Activated T-cell treated with anti-CD3 and anti-CD28 coated beads, Interleukin-2, amount 50 U/mL, for 72 hours (primary cell): ENCODE measurements around the gene MAP3K4. TPM values are rescaled to one million over a fixed set of nuclear protein-coding genes. Genes with fewer than 3 reads are reported as not detected.

Experiments used
- ATAC-seq, 2 donors: fragments of 150-1000 bp; cut with Tn5 transposase; replicated peaks in 1 of 2; 2 replicates each; pipeline ENCODE4 v1.10.0; 2021; ENCODE audit warnings: moderate library complexity in 2 of 2, mild to moderate bottlenecking in 1 of 2
- DNase-seq, 2 donors: peaks; one replicate each; pipeline ENCODE4 v3.0.0; 2021 to 2022; ENCODE audit warnings: mixed read lengths in 1 of 2
- H3K27ac Mint-ChIP-seq: one replicate; pipeline ENCODE4 v1.8.0; 2022; ENCODE audit warnings: mild to moderate bottlenecking, moderate library complexity, mixed read lengths
- H3K27me3 Mint-ChIP-seq: one replicate; pipeline ENCODE4 v1.8.0; 2022; ENCODE audit warnings: low read depth, mixed read lengths
- H3K36me3 Mint-ChIP-seq, 2 donors: one replicate each; pipeline ENCODE4 v1.8.0; 2022; ENCODE audit warnings: mixed read lengths in 2 of 2, mild to moderate bottlenecking in 1 of 2; ENCODE audit not compliant: insufficient read depth in 2 of 2
- H3K4me1 Mint-ChIP-seq: one replicate; pipeline ENCODE4 v1.8.0; 2022; ENCODE audit warnings: low read depth, mixed read lengths
- H3K4me3 Mint-ChIP-seq, 2 donors: one replicate each; pipeline ENCODE4 v1.8.0; 2022; ENCODE audit warnings: mild to moderate bottlenecking in 2 of 2, mixed read lengths in 2 of 2, moderate library complexity in 2 of 2
- H3K9me3 Mint-ChIP-seq, 2 donors: one replicate each; pipeline ENCODE4 v1.8.0; 2022; ENCODE audit warnings: mixed read lengths in 2 of 2
- total RNA-seq, 2 donors: library from RNA; stranded (reverse); gene quantifications; one replicate each; pipeline ENCODE4 v1.2.3, GENCODE V29; 2022

The MAP3K4 gene
- total RNA-seq, 2 donors from 2014 or later, result 47.3 to 50.9 TPM

DNA sequence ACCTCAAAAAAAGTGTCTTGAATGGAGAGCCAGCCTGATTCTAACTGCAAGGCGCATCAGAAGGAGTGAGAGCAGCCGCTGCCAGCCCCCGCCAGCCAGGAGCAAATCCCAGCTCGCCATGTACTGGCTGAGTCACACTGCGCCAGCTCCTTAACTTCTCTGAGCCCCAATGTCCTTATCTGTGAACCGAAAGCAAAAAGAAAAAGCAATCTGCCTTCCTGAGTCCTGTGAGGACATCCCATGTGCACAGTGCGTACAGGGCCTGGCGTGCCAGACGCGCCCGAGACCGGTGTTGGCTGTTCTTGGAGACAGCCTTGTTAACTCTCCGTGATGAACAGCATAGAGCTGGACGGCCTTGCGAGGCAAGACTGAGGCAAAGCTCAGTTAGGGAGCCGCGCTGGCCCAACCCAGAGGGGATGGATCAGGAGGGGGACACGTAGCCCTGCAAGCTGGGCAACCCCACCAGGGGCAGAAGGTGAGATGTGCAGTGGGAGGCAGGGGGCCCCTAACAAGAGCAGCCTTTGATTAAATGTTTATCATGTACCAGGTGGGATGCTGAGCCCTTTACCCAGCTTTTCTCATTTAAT, 159.6 kb downstream of the MAP3K4 start:
- H3K27me3 Mint-ChIP-seq, result no peaks in the 10 kb centered on the region
- no peaks in the 10 kb centered on the region for H3K4me1 Mint-ChIP-seq
- no peak overlapping the region for H3K27ac Mint-ChIP-seq
- ATAC-seq, result no peak
- no peaks in the 10 kb centered on the region for H3K9me3 Mint-ChIP-seq
- H3K36me3 Mint-ChIP-seq, result no peaks in the 10 kb centered on the region
- H3K4me3 Mint-ChIP-seq, result no peak overlapping the region
- no peak for DNase-seq

DNA sequence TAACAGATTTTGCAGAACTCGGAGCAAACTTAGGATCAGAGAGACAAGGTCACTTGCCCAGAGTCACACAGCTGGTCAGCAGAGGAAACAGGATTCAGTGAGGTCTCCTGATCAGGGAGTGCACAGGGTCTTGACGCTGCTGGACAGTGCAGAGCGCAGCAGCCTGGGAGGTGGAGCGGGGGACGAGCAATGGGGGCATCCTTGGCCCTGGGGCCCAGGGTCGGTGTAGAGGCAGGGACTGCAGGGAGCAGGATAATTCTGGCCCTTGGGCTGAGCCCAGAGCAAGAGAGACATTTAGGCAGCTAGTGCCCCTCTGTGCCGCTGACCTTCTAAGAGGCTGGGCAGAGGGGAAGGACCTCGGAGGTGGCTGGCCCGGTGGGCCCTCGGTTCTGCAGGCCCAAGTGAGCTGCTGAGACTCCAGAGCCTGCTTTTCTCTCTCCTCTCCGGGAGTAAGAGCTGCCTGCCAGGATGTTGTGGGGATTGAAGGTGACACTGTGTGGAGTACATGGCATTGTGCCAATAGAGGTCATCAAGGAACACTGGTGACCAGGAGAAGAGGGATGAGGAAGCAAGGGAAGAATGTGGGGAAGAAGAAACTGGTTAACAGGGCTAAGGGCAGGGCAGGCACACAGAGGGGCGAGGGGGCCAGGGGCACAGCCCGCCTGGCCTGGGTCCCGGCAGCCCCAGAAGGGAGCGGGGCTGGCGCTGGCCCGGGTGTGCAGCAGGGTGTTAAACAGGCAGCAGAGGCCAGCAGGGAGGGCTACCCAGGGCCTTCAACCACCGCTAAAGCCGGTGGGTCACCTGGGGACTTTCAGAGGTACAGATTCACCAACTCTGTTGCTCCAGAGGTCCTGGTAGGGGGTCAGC, 160.3 kb downstream of the MAP3K4 start:
- Mint-ChIP-seq H3K4me3 (no peak overlapping the region), H3K4me1 (no peaks in the 10 kb centered on the region), H3K36me3 (no peaks in the 10 kb centered on the region), H3K27ac (no peak overlapping the region), H3K9me3 (no peaks in the 10 kb centered on the region), H3K27me3 (no peaks in the 10 kb centered on the region)
- no peak for DNase-seq
- ATAC-seq, result no peak

DNA sequence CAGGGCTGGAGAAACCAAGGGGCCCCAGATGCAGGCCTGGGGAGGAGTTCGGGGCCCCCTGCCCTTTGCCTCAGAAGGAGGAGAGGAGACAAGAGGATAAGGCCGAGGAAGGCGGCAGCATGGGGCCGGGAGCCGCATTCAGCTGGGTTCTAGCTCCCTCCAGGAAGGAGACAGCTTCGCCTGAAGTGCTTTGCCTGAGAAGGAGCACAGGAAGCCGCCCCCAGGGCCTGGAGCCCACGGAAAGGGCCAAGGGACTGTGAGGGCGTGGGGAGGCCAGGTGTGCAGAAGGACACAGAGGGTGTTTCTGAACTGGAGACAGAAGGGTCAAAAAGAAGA, 160.9 kb downstream of the MAP3K4 start:
- no peak for DNase-seq
- H3K27me3 Mint-ChIP-seq, result no peaks in the 10 kb centered on the region
- H3K4me1 Mint-ChIP-seq, result no peaks in the 10 kb centered on the region
- no peaks in the 10 kb centered on the region for H3K9me3 Mint-ChIP-seq
- H3K36me3 Mint-ChIP-seq, result no peaks in the 10 kb centered on the region
- no peak overlapping the region for H3K4me3 Mint-ChIP-seq
- no peak overlapping the region for H3K27ac Mint-ChIP-seq
- no peak for ATAC-seq

DNA sequence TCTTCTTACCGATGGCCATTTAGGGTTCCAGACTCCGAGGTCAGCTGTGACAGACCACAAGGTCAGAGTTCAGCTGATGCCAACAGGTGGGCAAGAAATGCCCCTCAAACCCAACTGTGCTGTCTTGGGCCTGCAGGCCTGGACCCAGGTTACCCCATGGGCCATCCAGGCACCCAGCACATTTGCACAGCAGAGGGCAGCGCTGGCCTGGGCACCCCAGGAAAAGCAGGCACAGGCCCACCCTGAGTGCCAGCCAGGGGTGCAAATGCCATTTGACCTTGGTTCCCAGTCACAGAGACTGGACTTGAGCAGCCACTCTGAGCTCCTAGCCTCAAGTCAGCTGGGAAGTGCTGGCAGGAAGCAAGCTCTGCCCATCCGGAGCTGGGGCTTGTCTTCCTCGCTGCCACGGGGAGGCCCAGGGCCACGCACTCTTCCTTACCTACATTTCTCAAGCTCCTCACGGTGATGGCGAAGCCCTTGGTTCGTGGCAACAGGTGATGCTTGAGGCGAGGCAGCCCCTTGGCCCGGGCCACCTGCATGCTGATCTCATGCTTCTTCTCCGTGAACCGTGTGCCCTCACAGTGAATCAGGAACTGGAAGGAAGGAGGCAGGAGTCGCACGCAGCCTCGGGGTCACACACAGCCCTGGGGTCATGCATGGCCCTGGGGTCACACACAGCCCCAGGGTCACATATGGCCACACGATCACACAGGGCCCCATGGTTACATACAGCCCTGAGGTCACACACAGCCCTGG, 161.5 kb downstream of the MAP3K4 start:
- H3K9me3 Mint-ChIP-seq, result no peaks in the 10 kb centered on the region
- H3K27ac Mint-ChIP-seq, result no peak overlapping the region
- no peaks in the 10 kb centered on the region for H3K27me3 Mint-ChIP-seq
- H3K4me3 Mint-ChIP-seq, result no peak overlapping the region
- no peaks in the 10 kb centered on the region for H3K36me3 Mint-ChIP-seq
- no peaks in the 10 kb centered on the region for H3K4me1 Mint-ChIP-seq
- peak; percentile 18 to 23 for DNase-seq
- peak; percentile 56 to 67 for ATAC-seq

DNA sequence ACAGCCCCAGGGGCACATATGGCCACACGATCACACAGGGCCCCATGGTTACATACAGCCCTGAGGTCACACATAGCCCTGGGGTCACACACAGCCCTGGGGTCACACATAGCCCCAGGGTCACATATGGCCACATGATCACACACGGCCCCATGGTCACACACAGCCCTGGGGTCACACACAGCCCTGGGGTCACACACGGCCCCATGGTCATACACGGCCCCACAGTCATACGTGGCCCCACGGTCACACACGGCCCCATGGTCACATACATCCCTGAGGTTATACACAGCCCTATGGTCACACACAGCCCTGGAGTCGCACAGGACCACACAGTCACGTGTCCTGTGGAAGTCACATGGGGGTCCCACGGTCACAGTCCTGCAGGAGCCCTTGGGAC, 162.2 kb downstream of the MAP3K4 start:
- Mint-ChIP-seq H3K4me1 (no peaks in the 10 kb centered on the region), H3K9me3 (no peaks in the 10 kb centered on the region), H3K27ac (no peak overlapping the region), H3K27me3 (no peaks in the 10 kb centered on the region), H3K4me3 (no peak overlapping the region), H3K36me3 (peaks cover 1 to 3% of the 10 kb centered on the region in 2 donors)
- ATAC-seq, result peak in 1 of 2 donors; percentile 16
- DNase-seq, result no peak

DNA sequence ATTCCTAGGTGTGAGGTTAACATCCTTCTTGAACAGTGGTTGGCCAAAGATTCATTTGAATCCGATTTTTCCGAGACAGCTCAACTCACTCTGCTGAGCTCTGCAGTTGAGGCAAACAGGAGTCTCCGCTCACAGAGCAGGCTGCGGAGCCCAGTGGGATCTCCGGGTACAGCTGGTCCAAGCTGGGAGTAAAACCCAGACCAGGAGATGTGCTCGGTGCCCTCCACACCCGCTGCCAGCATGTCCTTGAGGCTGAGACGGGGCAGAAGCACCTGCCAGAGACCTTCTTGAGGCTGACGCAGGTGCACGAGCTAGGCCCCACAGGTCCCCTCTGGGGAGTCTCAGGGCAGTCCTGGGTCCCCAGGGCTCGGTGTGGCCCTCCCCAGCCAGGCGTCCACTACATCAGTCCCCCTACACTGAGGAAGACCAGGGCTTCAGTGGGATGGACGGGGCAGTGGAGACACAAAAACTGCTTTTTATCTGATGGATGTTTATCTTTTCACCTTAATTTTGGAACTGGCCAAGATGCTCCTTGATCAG, 163.3 kb downstream of the MAP3K4 start:
- DNase-seq, result no peak
- no peak for ATAC-seq
- Mint-ChIP-seq H3K4me3 (no peak overlapping the region), H3K4me1 (no peaks in the 10 kb centered on the region), H3K27ac (no peak overlapping the region), H3K9me3 (no peaks in the 10 kb centered on the region), H3K27me3 (no peaks in the 10 kb centered on the region), H3K36me3 (peaks cover 1 to 3% of the 10 kb centered on the region in 2 donors)

DNA sequence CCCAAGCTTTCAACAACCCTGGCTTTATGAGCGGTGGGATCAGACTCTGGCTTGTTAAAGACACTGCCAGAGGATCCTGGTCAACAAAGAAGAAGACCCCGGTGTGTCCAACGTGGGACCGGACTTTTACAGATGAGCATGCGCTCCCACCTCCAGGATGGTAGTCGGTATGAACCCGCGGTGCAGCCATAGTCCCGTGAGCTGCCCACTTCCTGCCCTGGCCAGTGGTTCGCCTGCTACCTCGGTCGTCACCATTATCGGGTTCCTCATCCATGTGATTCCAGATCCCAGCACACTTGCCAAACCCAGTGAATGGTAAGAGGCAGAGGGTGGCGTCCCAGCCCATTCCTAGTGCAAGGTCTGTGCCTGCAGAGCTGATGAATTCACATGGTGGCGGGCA, 169.6 kb downstream of the MAP3K4 start:
- ATAC-seq, result no peak
- peaks cover 1 to 3% of the 10 kb centered on the region in 2 donors for H3K36me3 Mint-ChIP-seq
- no peaks in the 10 kb centered on the region for H3K4me1 Mint-ChIP-seq
- no peaks in the 10 kb centered on the region for H3K27me3 Mint-ChIP-seq
- no peak for DNase-seq
- H3K9me3 Mint-ChIP-seq, result no peaks in the 10 kb centered on the region
- H3K27ac Mint-ChIP-seq, result no peak overlapping the region
- H3K4me3 Mint-ChIP-seq, result no peak overlapping the region

DNA sequence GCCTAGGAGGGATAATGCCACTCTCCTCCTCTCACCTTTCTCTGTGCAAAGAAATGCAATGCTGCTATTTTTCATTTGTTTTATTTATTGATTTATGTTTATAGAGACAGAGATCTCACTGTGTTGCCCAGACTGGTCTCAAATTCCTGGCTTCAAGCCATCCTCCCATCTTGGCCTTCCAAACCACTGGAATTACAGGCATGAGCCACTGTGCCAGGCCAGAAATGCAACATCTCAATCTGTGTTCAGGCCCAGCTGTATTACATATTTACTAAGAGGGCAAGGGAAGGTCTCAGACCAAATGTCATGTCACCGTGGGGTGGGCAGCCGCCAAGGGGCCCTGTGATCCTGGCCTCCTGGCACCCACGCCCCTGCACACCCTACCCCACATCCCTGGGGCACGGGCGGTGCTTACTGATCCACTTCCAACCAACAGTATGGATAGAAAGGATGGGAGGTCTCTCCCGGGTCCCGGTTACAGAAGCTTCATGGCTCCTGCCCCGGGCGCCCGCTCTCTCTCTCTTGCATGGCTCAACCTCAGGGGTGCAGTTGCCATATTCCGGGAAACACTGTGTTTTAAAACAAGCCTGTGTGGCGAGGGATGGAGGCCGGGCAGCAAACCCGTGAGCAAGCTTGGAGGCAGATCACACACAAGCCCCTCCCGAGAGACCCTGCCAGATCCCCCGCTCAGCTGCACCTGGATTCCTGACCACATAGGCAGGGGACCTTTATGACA, 170.5 kb downstream of the MAP3K4 start:
- peaks cover 1 to 3% of the 10 kb centered on the region in 2 donors for H3K36me3 Mint-ChIP-seq
- no peaks in the 10 kb centered on the region for H3K4me1 Mint-ChIP-seq
- DNase-seq, result no peak

DNA sequence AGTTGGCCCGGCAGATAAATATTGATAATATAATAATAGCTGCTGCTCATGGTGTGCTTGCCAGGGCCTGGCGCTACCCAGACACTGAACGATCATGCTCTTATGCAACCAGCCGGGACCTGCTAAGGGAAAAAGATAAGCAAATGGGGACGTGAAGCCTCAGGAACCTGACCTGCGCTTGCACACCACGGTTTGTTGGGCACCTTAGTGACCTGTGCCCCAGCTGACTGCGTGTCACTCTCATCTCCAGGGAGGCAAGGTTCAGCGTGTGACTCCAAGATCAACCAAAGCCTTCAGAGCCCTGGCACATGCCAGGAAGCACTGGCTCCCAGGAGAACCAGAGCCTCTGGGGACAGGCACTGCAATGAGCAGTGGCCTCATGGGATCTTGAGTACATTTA, 171.2 kb downstream of the MAP3K4 start:
- peaks cover 1 to 3% of the 10 kb centered on the region in 2 donors for H3K36me3 Mint-ChIP-seq
- H3K4me3 Mint-ChIP-seq, result no peak overlapping the region
- H3K27me3 Mint-ChIP-seq, result no peaks in the 10 kb centered on the region
- DNase-seq (no peak), ATAC-seq (no peak)
- no peaks in the 10 kb centered on the region for H3K9me3 Mint-ChIP-seq
- no peak overlapping the region for H3K27ac Mint-ChIP-seq
- H3K4me1 Mint-ChIP-seq, result no peaks in the 10 kb centered on the region

More for the DNA sequence above, 170.5 kb downstream of the MAP3K4 start:
- Mint-ChIP-seq H3K4me3 (no peak overlapping the region), H3K9me3 (no peaks in the 10 kb centered on the region), H3K27ac (no peak overlapping the region), H3K27me3 (no peaks in the 10 kb centered on the region)
- no peak for ATAC-seq

DNA sequence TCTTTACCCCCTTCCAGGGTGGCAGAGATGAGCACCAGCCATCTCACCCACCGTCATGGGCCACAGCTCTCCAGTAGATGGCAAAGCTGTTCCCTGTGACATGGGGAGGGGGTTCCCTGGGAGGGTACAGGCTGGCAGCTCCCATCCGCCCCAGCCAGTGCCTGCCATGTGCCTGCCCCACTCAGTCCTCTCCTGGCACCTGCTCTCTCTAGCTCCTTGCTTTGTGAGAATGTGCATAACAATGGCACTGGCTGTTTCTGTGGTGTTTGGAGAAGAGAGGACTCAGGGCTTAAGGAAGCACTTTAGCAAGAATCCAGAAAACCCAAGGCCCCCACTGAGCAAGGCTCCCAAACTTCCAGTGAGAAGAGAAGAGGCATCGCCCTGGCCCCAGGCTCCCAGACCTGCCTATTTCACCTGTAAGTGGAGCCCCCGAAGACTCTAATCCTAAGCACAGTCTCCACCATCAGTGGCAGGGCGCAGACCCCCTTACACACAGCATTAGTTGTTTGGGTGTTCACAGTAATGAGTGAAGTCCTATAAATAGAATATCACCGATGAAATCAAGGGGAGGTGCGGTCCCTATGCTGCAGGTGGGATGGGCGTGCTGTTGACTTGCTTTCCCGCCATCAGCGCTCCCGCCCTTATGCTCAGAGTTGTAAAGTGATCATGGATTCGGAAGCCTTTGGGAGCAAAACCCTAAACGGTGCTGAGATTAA, 172.1 kb downstream of the MAP3K4 start:
- no peak for DNase-seq
- Mint-ChIP-seq H3K36me3 (no peaks in the 10 kb centered on the region), H3K4me3 (no peak overlapping the region), H3K9me3 (no peaks in the 10 kb centered on the region), H3K27me3 (no peaks in the 10 kb centered on the region), H3K4me1 (no peaks in the 10 kb centered on the region), H3K27ac (no peak overlapping the region)
- no peak for ATAC-seq

DNA sequence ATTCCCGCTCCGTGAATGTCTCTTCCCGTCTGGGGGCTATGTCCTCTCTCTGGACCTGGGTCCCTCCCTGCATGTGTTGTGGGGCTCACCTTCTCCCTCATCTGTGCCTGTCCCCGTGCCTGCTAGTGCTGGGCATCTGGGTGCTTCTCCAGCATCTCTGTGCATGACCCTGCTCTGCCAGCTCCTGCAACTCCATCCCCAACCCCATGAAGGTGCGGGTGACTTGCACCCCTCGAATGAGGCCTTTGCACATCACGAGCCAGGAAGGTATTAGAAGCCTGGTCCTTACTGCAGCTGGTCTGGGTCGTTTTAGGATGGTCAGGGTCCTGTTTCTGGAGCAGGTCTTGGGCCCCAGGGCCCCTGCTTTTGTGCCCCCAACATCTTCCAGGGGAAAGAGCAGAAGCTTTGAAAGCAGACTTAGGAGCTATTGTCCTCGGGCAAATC, 172.6 kb downstream of the MAP3K4 start:
- H3K9me3 Mint-ChIP-seq, result no peaks in the 10 kb centered on the region

DNA sequence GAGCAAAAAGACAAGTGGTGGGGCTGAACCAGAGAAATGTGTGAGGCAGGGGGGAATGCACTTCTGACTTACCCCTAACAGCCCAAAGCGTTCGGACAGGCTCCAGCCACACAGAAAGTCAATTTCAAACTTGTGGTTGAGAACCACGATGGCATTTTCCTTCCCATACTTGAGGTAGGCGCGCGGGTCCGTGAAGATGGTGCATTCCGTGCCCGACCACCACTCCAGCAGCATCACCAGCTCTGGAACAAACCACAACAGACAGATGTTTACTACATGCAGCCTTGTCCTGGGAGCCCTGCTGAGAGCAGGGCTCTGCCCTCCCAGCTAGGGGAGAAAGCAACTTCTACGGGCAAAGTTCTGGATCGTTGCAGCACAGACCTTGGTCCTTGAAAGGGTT, 174.6 kb downstream of the MAP3K4 start:
- Mint-ChIP-seq H3K9me3 (no peaks in the 10 kb centered on the region), H3K27ac (no peak overlapping the region), H3K36me3 (no peaks in the 10 kb centered on the region), H3K4me1 (no peaks in the 10 kb centered on the region), H3K27me3 (no peaks in the 10 kb centered on the region), H3K4me3 (no peak overlapping the region)
- DNase-seq (no peak), ATAC-seq (no peak)

More for the DNA sequence above, 172.6 kb downstream of the MAP3K4 start:
- H3K27me3 Mint-ChIP-seq, result no peaks in the 10 kb centered on the region
- no peak overlapping the region for H3K27ac Mint-ChIP-seq
- no peaks in the 10 kb centered on the region for H3K4me1 Mint-ChIP-seq
- no peaks in the 10 kb centered on the region for H3K36me3 Mint-ChIP-seq
- H3K4me3 Mint-ChIP-seq, result no peak overlapping the region
- ATAC-seq (no peak), DNase-seq (no peak)
